Mesodermal cell (in vitro differentiated cells): ENCODE results near the gene MMP2.

Experiments used
- H3K27ac ChIP-seq: 2 replicates; pipeline ENCODE4 v1.7.0; 2013; ENCODE audit warnings: mild to moderate bottlenecking, low read depth, low read length, moderate library complexity; ENCODE audit not compliant: severe bottlenecking
- H3K36me3 ChIP-seq: 2 replicates; pipeline ENCODE4 v1.7.1; 2013; ENCODE audit warnings: mild to moderate bottlenecking, low read length, moderate library complexity; ENCODE audit not compliant: control insufficient read depth, insufficient read depth
- H3K4me1 ChIP-seq: one replicate; pipeline ENCODE4 v1.7.1; 2013; ENCODE audit warnings: mild to moderate bottlenecking, low read length; ENCODE audit not compliant: insufficient read depth, control insufficient read depth, poor library complexity, severe bottlenecking
- H3K4me3 ChIP-seq: 2 replicates; pipeline ENCODE4 v1.7.0; 2013; ENCODE audit warnings: low read length, control low read depth, mild to moderate bottlenecking; ENCODE audit not compliant: insufficient read depth, poor library complexity, severe bottlenecking; ENCODE audit errors: extremely low read depth
- H3K9me3 ChIP-seq: 2 replicates; pipeline ENCODE4 v1.7.1; 2013; ENCODE audit warnings: mild to moderate bottlenecking, low read length, moderate library complexity; ENCODE audit not compliant: control insufficient read depth
- WGBS, 2 experiments: methylation state at CpG; one replicate each; pipeline ENCODE4 v1.1.5; 2013; ENCODE audit warnings: missing lambda C conversion rate in 2 of 2; ENCODE audit not compliant: insufficient coverage in 2 of 2; 5-methylcytosine and 5-hydroxymethylcytosine counted together

MMP2 gene

DNA sequence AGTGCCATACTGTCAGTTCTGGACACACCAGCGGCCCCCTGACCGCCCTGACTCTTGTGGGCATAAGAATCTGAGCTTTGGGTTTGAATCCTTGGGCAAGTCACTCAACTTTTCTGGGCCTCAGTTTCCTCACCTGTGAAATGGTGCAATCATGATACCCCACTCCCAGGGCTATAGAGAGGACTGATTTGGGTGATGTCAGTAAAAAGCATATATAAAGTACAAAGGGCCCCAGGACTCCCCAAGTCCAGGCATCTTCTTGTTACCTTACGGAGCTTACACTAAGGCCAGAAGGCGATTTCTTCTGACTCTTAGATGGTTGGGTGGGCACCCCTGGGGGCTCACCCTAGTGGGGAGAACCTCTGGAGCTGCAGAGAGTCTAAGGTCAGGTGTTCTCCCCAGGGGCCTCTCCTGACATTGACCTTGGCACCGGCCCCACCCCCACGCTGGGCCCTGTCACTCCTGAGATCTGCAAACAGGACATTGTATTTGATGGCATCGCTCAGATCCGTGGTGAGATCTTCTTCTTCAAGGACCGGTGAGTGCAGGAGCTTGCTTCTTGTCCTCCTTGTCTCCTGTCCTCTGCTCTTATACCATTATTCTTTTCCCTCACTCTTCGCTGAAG lies 13.9 kb downstream of the MMP2 start:
- Histone ChIP-seq H3K36me3 (peaks cover 97% of the 10 kb centered on the region), H3K9me3 (no peaks in the 10 kb centered on the region), H3K27ac (no peak overlapping the region), H3K4me3 (no peak overlapping the region), H3K4me1 (peaks cover 31% of the 10 kb centered on the region)
- WGBS, 2 experiments = 91 to 98% methylated on average over 9 to 10 of the region's 10 CpGs

DNA sequence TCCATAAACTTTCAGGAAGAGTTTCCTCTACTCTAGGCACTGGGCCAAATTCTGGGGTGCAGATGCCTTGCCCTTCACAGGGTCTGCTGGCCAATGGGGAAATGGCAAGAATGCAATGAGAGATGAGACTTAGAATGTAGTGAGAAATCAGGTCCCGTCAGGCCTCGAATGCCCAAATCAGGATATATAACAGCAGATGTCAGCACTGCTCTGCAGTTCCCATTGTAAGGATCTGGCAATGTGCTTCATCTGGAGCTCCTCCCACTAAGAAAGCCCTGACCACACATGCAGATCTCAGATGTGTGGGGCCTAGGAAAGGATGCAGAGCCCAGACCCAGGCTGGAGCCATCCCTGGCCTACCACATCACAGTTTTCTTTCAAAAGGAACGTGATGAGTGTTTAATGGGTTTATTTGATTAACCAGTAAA lies 16.0 kb downstream of the MMP2 start:
- Histone ChIP-seq H3K36me3 (peaks cover 90% of the 10 kb centered on the region), H3K27ac (peak overlapping the region; percentile 17)

DNA sequence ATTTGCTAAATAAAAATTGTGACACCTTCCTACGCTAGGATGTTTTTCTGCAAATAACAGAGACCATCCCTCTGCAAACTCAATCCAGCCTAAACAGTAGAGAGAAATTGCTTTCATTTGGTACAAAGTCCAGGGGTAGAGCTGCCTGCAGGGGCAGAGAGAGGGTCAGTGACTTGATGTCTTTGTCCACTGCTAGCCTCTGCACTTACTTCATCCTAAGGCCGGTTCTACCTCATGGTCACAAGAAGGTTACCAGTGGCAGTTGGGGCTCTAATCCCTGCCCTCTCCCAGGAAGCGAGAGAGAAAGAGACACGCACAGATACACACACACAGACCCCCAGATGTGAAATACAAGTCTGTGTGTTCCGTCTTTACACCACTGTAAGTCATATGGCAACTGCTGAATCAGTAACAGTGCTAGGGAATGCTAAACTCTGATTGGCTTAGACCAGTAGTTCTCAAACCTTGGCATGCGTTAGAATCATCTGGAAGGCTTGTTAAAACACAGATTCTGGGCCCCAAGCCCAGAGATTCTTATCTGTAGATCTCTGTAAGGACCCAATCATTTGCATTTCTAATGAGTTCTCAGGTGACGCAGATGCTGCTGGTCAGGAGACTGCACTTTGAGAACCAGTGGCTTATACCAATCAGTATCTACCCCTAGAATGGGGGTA lies 16.8 kb downstream of the MMP2 start:
- 91 to 92% methylated on average over 4 to 5 of the region's 7 CpGs for WGBS, 2 experiments
- Histone ChIP-seq H3K9me3 (no peaks in the 10 kb centered on the region), H3K36me3 (peaks cover 89% of the 10 kb centered on the region), H3K4me3 (no peak overlapping the region), H3K4me1 (peaks cover 54% of the 10 kb centered on the region), H3K27ac (no peak overlapping the region)

More for the DNA sequence above, 16.0 kb downstream of the MMP2 start:
- Histone ChIP-seq H3K9me3 (no peaks in the 10 kb centered on the region), H3K4me3 (no peak overlapping the region), H3K4me1 (peaks cover 50% of the 10 kb centered on the region)
- WGBS, 2 experiments = 76 to 85% methylated on average over 2 of the region's 3 CpGs

DNA sequence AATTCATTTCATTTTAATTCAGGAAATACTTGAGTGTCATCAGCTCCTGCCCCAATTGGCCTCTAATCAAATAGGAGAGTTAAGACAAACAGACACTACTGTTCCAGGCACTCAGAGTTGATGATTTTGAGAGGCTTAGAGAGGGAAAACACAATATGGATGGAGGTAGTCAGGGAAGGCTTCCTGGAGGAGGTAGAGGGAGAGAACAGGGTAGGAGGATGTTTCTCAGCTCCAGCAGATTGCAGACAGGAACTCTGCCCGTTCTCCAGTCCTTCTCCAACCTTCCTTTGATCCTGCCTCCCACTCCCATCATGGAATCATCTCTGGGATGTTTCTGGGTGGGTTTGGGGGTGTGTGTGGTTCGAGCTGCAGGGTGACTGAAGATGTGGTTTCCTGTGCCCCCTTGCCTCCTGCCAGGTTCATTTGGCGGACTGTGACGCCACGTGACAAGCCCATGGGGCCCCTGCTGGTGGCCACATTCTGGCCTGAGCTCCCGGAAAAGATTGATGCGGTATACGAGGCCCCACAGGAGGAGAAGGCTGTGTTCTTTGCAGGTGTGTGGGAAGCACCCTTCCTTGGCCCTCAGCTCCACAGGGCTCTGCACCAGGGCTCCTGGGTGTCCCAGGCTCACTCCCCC lies 17.6 kb downstream of the MMP2 start:
- 95 to 100% methylated on average over 3 to 6 of the region's 8 CpGs for WGBS, 2 experiments
- H3K4me3 ChIP-seq = no peak overlapping the region
- peaks cover 89% of the 10 kb centered on the region for H3K36me3 ChIP-seq
- H3K27ac ChIP-seq = no peak overlapping the region
- no peaks in the 10 kb centered on the region for H3K9me3 ChIP-seq
- H3K4me1 ChIP-seq = peaks cover 61% of the 10 kb centered on the region

DNA sequence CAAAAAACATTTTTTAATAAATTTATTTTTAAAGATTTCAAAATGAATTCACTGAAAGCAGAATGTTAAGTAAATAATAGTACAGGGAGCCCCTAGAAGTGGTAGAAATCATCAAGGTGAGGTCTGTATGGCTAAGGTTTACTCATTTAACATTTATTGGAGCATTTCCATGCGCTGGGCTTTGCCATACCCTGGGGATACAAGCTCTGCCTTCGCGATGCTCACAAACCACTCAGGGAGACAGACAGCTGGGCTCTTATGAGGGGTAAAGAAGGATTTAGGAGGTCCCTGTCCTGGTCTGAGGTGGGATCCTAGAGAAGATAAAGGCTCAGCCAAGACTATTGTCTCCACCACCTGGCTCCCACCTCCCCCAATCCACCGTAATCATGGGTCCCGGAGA lies 18.6 kb downstream of the MMP2 start:
- Histone ChIP-seq H3K36me3 (peaks cover 89% of the 10 kb centered on the region), H3K4me1 (peaks cover 70% of the 10 kb centered on the region), H3K4me3 (no peak overlapping the region), H3K9me3 (no peaks in the 10 kb centered on the region), H3K27ac (peak overlapping the region; percentile 36)
- WGBS, 2 experiments = 100% methylated on average over 3 to 5 of the region's 5 CpGs

DNA sequence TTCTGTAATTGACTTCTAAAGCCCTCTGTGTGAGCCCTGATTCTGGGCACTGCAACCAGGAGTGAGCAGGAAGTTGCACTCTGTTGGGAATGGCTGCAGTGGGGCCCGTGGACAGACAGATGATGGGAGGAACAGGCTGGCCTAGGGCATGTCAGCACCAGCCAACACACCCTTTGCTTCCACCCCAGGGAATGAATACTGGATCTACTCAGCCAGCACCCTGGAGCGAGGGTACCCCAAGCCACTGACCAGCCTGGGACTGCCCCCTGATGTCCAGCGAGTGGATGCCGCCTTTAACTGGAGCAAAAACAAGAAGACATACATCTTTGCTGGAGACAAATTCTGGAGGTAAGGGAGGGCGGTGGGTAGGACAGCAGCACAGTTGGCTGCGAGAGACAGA lies 19.1 kb downstream of the MMP2 start:
- Histone ChIP-seq H3K27ac (peak overlapping the region; percentile 36), H3K9me3 (no peaks in the 10 kb centered on the region), H3K36me3 (peaks cover 89% of the 10 kb centered on the region), H3K4me3 (no peak overlapping the region), H3K4me1 (peaks cover 68% of the 10 kb centered on the region)
- 96 to 100% methylated on average over 4 to 5 of the region's 6 CpGs for WGBS, 2 experiments

DNA sequence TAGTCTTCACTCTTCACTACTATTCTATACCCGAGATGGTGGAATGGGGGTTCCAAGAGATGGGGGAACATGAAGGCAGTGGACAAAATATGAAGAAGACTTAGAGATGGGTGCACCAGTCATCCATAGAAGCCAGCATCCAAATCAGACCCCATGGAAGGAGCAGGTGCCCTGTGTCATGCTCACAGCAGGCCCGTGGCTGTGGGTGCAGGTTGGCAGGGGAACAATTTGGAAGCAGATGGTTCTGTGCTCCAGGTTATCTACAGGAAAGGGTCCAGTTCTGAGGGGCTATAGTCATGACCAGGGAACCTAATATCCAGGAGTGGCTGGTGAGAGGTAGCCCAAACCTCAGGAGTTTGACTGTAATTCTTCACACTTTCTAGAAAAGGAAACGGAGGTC lies 20.3 kb downstream of the MMP2 start:
- Histone ChIP-seq H3K9me3 (no peaks in the 10 kb centered on the region), H3K36me3 (peaks cover 89% of the 10 kb centered on the region), H3K4me3 (no peak overlapping the region), H3K27ac (peak overlapping the region; percentile 96), H3K4me1 (peaks cover 61% of the 10 kb centered on the region)
- 100% methylated on average over 1 of the region's 3 CpGs for WGBS, 2 experiments

DNA sequence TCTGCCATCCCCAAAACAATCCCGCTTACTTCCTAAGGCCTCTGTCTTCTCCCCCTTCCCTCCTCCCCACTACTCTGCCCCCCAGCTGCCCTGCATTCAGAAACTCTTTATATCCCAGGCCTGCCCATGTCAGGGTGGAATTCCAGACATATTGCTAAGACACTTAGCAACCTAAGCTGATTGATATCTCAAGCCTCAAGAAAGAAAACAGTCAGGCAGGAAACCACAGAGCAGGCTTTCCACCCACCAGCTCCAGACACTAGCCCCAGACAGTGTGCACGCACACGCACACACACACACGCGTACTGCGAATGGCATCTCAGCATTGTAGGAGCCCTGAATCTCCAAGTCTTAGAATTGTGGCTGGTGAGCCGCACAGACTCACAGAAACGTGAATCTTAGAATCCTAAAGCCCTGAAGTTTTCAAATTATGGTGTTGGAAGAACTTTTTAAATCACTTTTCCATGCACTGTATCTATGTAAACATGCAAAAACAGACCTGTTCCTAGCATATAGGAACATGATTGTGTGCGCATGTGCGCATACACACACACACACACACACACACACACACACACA lies 21.0 kb downstream of the MMP2 start:
- H3K4me3 ChIP-seq = no peak overlapping the region
- WGBS, 2 experiments = 66 to 67% methylated on average over 6 to 8 of the region's 10 CpGs
- peak overlapping the region; percentile 96 for H3K27ac ChIP-seq
- H3K4me1 ChIP-seq = peaks cover 58% of the 10 kb centered on the region
- H3K36me3 ChIP-seq = peaks cover 87% of the 10 kb centered on the region
- H3K9me3 ChIP-seq = no peaks in the 10 kb centered on the region

DNA sequence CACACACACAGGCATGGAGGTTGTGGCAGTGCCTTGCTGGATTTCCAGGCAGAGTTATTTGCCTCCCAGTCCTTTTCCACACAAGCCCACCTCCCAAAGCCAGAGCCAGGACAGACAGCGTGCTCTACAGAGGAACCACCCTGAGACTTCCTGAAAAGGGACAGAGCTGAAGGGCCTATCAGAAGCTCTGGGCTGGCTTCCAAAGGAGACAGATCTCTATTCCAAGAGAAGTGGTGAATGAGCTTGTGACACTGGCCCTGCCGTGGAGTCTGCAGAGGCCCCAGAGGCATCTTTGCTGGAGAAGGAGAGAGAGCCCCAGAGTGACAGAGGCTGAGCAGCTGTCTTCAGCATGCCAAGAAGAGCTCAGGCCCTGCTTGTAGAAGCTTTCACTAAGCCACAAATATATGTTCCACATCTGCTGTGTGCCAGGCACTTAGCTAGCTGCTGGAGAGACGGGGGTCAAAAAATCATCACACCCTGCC lies 21.6 kb downstream of the MMP2 start:
- peak overlapping the region; percentile 96 for H3K27ac ChIP-seq

DNA sequence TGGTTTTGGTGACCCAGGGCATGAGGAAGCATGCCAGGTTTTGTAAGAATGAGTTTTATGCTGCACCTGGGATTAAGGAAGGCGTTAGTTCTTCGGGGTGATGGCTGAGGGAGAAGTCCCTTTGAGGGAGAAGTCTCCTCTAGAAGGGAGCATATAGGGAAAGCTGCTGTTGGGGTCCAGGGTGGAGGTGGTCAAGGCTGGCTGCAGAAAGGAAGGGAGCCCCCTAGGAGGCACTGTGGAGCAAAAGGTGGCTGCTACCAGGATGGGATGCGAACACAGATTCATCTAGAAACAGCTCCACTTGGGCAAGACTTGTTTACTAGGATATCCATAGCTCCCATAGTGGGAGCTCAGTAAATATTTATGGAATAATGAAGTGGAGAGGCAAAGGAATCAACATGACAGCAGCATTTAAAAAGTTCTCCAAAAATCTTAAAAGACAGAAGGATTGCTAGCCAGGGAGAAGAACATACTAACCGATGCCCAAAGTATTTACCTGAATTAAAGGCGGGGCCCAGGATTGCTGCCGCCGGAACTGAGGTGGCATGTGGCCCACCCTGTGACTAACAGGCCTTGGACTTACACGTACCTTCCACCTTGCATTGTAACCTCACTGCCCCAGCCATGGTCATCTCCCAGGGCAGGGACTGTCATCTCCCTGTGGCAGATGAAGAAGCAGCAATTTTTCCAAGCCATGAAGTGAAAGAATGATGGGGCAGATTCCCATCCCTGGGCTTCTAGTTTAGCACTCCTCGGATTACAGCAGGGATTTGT lies 22.7 kb downstream of the MMP2 start:
- Histone ChIP-seq H3K4me3 (no peak overlapping the region), H3K27ac (peak overlapping the region; percentile 96), H3K4me1 (peaks cover 51% of the 10 kb centered on the region), H3K9me3 (no peaks in the 10 kb centered on the region), H3K36me3 (peaks cover 88% of the 10 kb centered on the region)
- 96 to 98% methylated on average over 7 of the region's 9 CpGs for WGBS, 2 experiments

More for the DNA sequence above, 21.6 kb downstream of the MMP2 start:
- H3K4me1 ChIP-seq = peaks cover 53% of the 10 kb centered on the region
- no peaks in the 10 kb centered on the region for H3K9me3 ChIP-seq
- WGBS, 2 experiments = 40 to 78% methylated on average over 1 to 2 of the region's 3 CpGs
- no peak overlapping the region for H3K4me3 ChIP-seq
- H3K36me3 ChIP-seq = peaks cover 87% of the 10 kb centered on the region
